ENCODE results near the gene C1orf21.

C1orf21 gene

GRCh38 chr1:184370850-184371249, 16.0 kb upstream of the C1orf21 start:
- DNase-seq: no peak
- TF ChIP-seq GATA1 (IDR thresholded peaks at IDR 0.05; ENCODE audit: low read depth, low read length) (no peak), POLR2A (IDR thresholded peaks at IDR 0.05; ENCODE audit: low read length) (no peak)

GRCh38 chr1:184373155-184373554, 13.7 kb upstream of the C1orf21 start:
- DNase-seq: no peak
- TF ChIP-seq POLR2A (IDR thresholded peaks at IDR 0.05; ENCODE audit: low read length): no peak
- TF ChIP-seq GATA1 (IDR thresholded peaks at IDR 0.05; ENCODE audit: low read depth, low read length): no peak

- DNase-seq: no peak
- no peak for TF ChIP-seq POLR2A (IDR thresholded peaks at IDR 0.05; ENCODE audit: low read length)
- no peak for TF ChIP-seq GATA1 (IDR thresholded peaks at IDR 0.05; ENCODE audit: low read depth, low read length)
Observed at GRCh38 chr1:184376369-184376768, 10.5 kb upstream of the C1orf21 start.

GRCh38 chr1:184379111-184379752, 7.6 kb upstream of the C1orf21 start:
- no peak for DNase-seq
- TF ChIP-seq POLR2A (IDR thresholded peaks at IDR 0.05; ENCODE audit: low read length): no peak
- TF ChIP-seq GATA1 (IDR thresholded peaks at IDR 0.05; ENCODE audit: low read depth, low read length): no peak

GRCh38 chr1:184380468-184380867, 6.4 kb upstream of the C1orf21 start:
- TF ChIP-seq GATA1 (IDR thresholded peaks at IDR 0.05; ENCODE audit: low read depth, low read length): no peak
- TF ChIP-seq POLR2A (IDR thresholded peaks at IDR 0.05; ENCODE audit: low read length): no peak
- DNase-seq: no peak

GRCh38 chr1:184383772-184384323, 3.0 kb upstream of the C1orf21 start:
- TF ChIP-seq GATA1 (IDR thresholded peaks at IDR 0.05; ENCODE audit: low read depth, low read length) (no peak), POLR2A (IDR thresholded peaks at IDR 0.05; ENCODE audit: low read length) (no peak)
- no peak for DNase-seq

- TF ChIP-seq GATA1 (IDR thresholded peaks at IDR 0.05; ENCODE audit: low read depth, low read length) (no peak), POLR2A (IDR thresholded peaks at IDR 0.05; ENCODE audit: low read length) (no peak)
- no peak for DNase-seq
Observed at GRCh38 chr1:184385865-184386311, 941 bp upstream of the C1orf21 start.

- DNase-seq: no peak
- TF ChIP-seq GATA1 (IDR thresholded peaks at IDR 0.05; ENCODE audit: low read depth, low read length) (no peak), POLR2A (IDR thresholded peaks at IDR 0.05; ENCODE audit: low read length) (no peak)
Observed at GRCh38 chr1:184387069-184387475, 243 bp downstream of the C1orf21 start.

- DNase-seq: peak; percentile 54 to 57
- TF ChIP-seq GATA1 (IDR thresholded peaks at IDR 0.05; ENCODE audit: low read depth, low read length) (no peak), POLR2A (IDR thresholded peaks at IDR 0.05; ENCODE audit: low read length) (no peak)
Observed at GRCh38 chr1:184387476-184388318, 868 bp downstream of the C1orf21 start.

- DNase-seq: peak; percentile 47 to 54
- TF ChIP-seq GATA1 (IDR thresholded peaks at IDR 0.05; ENCODE audit: low read depth, low read length) (no peak), POLR2A (IDR thresholded peaks at IDR 0.05; ENCODE audit: low read length) (no peak)
Observed at GRCh38 chr1:184388319-184388889, 1.6 kb downstream of the C1orf21 start.

GRCh38 chr1:184388971-184389370, 2.1 kb downstream of the C1orf21 start:
- DNase-seq: peak; percentile 30 to 40
- TF ChIP-seq POLR2A (IDR thresholded peaks at IDR 0.05; ENCODE audit: low read length): no peak
- no peak for TF ChIP-seq GATA1 (IDR thresholded peaks at IDR 0.05; ENCODE audit: low read depth, low read length)

- TF ChIP-seq GATA1 (IDR thresholded peaks at IDR 0.05; ENCODE audit: low read depth, low read length): no peak
- no peak for DNase-seq
Observed at GRCh38 chr1:184389446-184389845, 2.6 kb downstream of the C1orf21 start.

GRCh38 chr1:184390889-184391288, 4.1 kb downstream of the C1orf21 start:
- no peak for TF ChIP-seq GATA1 (IDR thresholded peaks at IDR 0.05; ENCODE audit: low read depth, low read length)
- no peak for TF ChIP-seq POLR2A (IDR thresholded peaks at IDR 0.05; ENCODE audit: low read length)
- no peak for DNase-seq

GRCh38 chr1:184392067-184392466, 5.2 kb downstream of the C1orf21 start:
- DNase-seq: no peak

More at GRCh38 chr1:184392067-184392466, 5.2 kb downstream of the C1orf21 start:
- TF ChIP-seq GATA1 (IDR thresholded peaks at IDR 0.05; ENCODE audit: low read depth, low read length) (no peak), POLR2A (IDR thresholded peaks at IDR 0.05; ENCODE audit: low read length) (no peak)
